HepG2 (cell line): ENCODE results near the gene GOLGA8B. TPM values are rescaled to one million over a fixed set of nuclear protein-coding genes. Genes with fewer than 3 reads are reported as not detected.
A peak's percentile ranks its signal among the peaks of the same experiment; 100 is the strongest.

Experiments
- CC2D1A ChIP-seq: sonication (generic); formaldehyde crosslinking; IDR thresholded peaks from 2 replicates; pipeline ENCODE4 v1.8.1; 2023; ENCODE audit warnings: mild to moderate bottlenecking, missing genetic modification reagents
- NFE2 ChIP-seq: sonication (generic); formaldehyde crosslinking; IDR thresholded peaks from 2 replicates; pipeline ENCODE4 v1.4.0; 2020; ENCODE audit warnings: missing genetic modification reagents
- NFE2L2 ChIP-seq: fragments of 150-350 bp; IDR thresholded peaks from 2 replicates; pipeline ENCODE4 v1.6.1; 2014; ENCODE audit warnings: low read length
- NFKB2 ChIP-seq: sonication (generic); formaldehyde crosslinking; IDR thresholded peaks from 2 replicates; pipeline ENCODE4 v1.4.0; 2020; ENCODE audit warnings: missing genetic modification reagents, borderline replicate concordance
- NFYB ChIP-seq: sonication (generic); formaldehyde crosslinking; IDR thresholded peaks from 2 replicates; pipeline ENCODE4 v1.4.0; 2020; ENCODE audit warnings: missing genetic modification reagents
- SIN3B ChIP-seq: fragments of 150-350 bp; IDR thresholded peaks from 2 replicates; pipeline ENCODE4 v1.6.1; 2014; ENCODE audit warnings: low read length
- TBL1XR1 ChIP-seq: fragments of 150-350 bp; IDR thresholded peaks from 2 replicates; pipeline ENCODE4 v1.6.1; 2014; ENCODE audit warnings: borderline replicate concordance, low read length; ENCODE audit not compliant: partially characterized antibody
- TBX3 ChIP-seq: fragments of 450-650 bp; IDR thresholded peaks from 2 replicates; pipeline ENCODE4 v1.6.1; 2017; ENCODE audit warnings: antibody characterized with exemption, mild to moderate bottlenecking, inconsistent platforms, borderline replicate concordance
- ZFAT ChIP-seq: sonication (generic); formaldehyde crosslinking; conservative IDR thresholded peaks from 2 replicates; pipeline ENCODE4 v1.8.1; 2023; ENCODE audit warnings: missing genetic modification reagents, inconsistent platforms
- ZNF138 ChIP-seq: sonication (generic); formaldehyde crosslinking; IDR thresholded peaks from 2 replicates; pipeline ENCODE4 v1.5.0; 2020; ENCODE audit warnings: mild to moderate bottlenecking, low read depth, missing genetic modification reagents
- ZNF329 ChIP-seq: sonication (generic); formaldehyde crosslinking; IDR thresholded peaks from 2 replicates; pipeline ENCODE4 v1.9.0; 2021; ENCODE audit warnings: low read depth, mild to moderate bottlenecking, missing genetic modification reagents
- ZNF34 ChIP-seq: sonication (generic); formaldehyde crosslinking; IDR thresholded peaks from 2 replicates; pipeline ENCODE4 v1.4.0; 2020; ENCODE audit warnings: mild to moderate bottlenecking, missing genetic modification reagents, borderline replicate concordance
- ZNF562 ChIP-seq: sonication (generic); formaldehyde crosslinking; IDR thresholded peaks from 2 replicates; pipeline ENCODE4 v1.8.0; 2022; ENCODE audit warnings: missing genetic modification reagents, borderline replicate concordance
- ZNF780A ChIP-seq: sonication (generic); formaldehyde crosslinking; IDR thresholded peaks from 2 replicates; pipeline ENCODE4 v1.8.0; 2022; ENCODE audit warnings: mild to moderate bottlenecking, missing genetic modification reagents, moderate library complexity
- polyA plus RNA-seq, 8 experiments: library from polyadenylated mRNA; depleted of rRNA in 3 of 8; stranded (reverse) in 7 of 8; unstranded in 1 of 8; fragments of >200 nt; fragmentation: Illumina TruSeq in 4 of 8; extraction: Trizol in 4 of 8; gene quantifications; 2 replicates each; pipeline versions ENCODE4 v1.2.1 to v1.2.3, GENCODE V29; 2011 to 2016; ENCODE audit warnings: low read depth in 4 of 8, missing spikeins in 1 of 8, mixed read lengths in 1 of 8; ENCODE audit not compliant: insufficient read depth in 1 of 8
- total RNA-seq, 5 experiments: library from RNA; depleted of rRNA; stranded (reverse); fragments of >200 nt; fragmentation: Illumina TruSeq; extraction: Trizol; gene quantifications; 2 replicates each; pipeline ENCODE4 v1.2.3, GENCODE V29; 2016; ENCODE audit warnings: low read depth in 1 of 5
- TF ChIP-seq, protein P1 (sequence below): sonication (generic); formaldehyde crosslinking; conservative IDR thresholded peaks from 2 replicates; pipeline ENCODE4 v1.4.0; 2020; ENCODE audit warnings: mild to moderate bottlenecking, missing genetic modification reagents, moderate library complexity
- TF ChIP-seq, protein P2 (sequence below): sonication (generic); formaldehyde crosslinking; IDR thresholded peaks from 2 replicates; pipeline ENCODE4 v1.5.1; 2020; ENCODE audit warnings: mild to moderate bottlenecking, missing genetic modification reagents, moderate library complexity
- TF ChIP-seq, protein P3 (sequence below): IDR thresholded peaks from 2 replicates; pipeline ENCODE4 v1.6.1; 2016; ENCODE audit warnings: low read depth
- TF ChIP-seq, protein P4 (sequence below): sonication (generic); formaldehyde crosslinking; IDR thresholded peaks from 2 replicates; pipeline ENCODE4 v1.5.0; 2020; ENCODE audit warnings: missing genetic modification reagents

GOLGA8B gene
- total and polyA plus RNA-seq, 2 of the 13 experiments (the other 11 are each of a cell fraction or from before 2014, with no cell fraction given), result 38.8 to 89.0 TPM

DNA sequence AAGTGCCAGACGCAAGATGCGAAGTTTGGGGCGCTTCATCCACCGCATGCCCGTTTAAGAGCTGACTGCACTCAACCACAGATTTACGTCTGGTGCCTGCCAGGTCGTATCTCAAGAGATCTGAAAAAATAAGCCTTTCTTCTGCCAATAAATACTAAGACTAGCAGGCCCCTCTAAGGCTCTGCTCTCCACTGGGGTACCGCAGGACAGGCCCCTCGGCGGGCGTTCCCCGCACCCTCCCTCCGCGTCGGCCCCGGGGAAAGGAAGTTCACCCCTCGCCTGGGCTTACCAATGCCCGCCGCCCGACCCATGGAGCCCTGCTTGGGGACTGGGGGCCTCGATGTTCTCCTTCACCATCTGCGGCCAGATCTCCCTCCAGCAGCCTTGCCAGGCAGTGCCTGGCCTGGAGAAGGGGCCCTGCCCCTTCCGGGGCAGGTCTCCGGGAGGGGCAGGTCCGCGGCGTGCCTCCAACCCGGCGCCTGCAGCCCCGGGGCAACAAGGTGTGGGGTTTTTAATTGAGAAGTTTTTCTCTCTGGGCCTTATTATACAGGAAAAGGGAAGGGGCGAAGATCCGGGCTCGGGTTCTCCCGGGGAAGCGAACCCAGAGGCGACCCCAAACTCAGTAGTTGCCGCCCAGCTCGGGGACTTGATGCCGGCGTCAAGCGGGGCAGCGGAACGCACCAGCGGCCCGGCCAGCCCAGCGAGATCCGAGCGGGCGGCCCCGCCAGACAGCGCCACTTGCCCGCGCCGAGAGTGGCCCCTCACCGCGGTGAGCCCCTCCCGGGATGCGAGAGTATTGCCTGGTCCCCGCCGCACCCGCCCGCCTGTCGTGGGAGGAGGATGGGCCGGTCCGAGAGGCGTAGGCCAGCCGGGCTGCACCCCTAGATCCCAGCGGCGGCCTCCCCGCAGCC is 735 bp downstream of the GOLGA8B start (continued):
- TF ChIP-seq, protein P1, sequence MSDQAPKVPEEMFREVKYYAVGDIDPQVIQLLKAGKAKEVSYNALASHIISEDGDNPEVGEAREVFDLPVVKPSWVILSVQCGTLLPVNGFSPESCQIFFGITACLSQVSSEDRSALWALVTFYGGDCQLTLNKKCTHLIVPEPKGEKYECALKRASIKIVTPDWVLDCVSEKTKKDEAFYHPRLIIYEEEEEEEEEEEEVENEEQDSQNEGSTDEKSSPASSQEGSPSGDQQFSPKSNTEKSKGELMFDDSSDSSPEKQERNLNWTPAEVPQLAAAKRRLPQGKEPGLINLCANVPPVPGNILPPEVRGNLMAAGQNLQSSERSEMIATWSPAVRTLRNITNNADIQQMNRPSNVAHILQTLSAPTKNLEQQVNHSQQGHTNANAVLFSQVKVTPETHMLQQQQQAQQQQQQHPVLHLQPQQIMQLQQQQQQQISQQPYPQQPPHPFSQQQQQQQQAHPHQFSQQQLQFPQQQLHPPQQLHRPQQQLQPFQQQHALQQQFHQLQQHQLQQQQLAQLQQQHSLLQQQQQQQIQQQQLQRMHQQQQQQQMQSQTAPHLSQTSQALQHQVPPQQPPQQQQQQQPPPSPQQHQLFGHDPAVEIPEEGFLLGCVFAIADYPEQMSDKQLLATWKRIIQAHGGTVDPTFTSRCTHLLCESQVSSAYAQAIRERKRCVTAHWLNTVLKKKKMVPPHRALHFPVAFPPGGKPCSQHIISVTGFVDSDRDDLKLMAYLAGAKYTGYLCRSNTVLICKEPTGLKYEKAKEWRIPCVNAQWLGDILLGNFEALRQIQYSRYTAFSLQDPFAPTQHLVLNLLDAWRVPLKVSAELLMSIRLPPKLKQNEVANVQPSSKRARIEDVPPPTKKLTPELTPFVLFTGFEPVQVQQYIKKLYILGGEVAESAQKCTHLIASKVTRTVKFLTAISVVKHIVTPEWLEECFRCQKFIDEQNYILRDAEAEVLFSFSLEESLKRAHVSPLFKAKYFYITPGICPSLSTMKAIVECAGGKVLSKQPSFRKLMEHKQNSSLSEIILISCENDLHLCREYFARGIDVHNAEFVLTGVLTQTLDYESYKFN (CRISPR knock-in tag), result no peak
- TF ChIP-seq, protein P2, sequence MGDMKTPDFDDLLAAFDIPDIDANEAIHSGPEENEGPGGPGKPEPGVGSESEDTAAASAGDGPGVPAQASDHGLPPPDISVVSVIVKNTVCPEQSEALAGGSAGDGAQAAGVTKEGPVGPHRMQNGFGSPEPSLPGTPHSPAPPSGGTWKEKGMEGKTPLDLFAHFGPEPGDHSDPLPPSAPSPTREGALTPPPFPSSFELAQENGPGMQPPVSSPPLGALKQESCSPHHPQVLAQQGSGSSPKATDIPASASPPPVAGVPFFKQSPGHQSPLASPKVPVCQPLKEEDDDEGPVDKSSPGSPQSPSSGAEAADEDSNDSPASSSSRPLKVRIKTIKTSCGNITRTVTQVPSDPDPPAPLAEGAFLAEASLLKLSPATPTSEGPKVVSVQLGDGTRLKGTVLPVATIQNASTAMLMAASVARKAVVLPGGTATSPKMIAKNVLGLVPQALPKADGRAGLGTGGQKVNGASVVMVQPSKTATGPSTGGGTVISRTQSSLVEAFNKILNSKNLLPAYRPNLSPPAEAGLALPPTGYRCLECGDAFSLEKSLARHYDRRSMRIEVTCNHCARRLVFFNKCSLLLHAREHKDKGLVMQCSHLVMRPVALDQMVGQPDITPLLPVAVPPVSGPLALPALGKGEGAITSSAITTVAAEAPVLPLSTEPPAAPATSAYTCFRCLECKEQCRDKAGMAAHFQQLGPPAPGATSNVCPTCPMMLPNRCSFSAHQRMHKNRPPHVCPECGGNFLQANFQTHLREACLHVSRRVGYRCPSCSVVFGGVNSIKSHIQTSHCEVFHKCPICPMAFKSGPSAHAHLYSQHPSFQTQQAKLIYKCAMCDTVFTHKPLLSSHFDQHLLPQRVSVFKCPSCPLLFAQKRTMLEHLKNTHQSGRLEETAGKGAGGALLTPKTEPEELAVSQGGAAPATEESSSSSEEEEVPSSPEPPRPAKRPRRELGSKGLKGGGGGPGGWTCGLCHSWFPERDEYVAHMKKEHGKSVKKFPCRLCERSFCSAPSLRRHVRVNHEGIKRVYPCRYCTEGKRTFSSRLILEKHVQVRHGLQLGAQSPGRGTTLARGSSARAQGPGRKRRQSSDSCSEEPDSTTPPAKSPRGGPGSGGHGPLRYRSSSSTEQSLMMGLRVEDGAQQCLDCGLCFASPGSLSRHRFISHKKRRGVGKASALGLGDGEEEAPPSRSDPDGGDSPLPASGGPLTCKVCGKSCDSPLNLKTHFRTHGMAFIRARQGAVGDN (CRISPR knock-in tag), result peak; percentile 44; the same call in 1 of the 2 replicates
- TF ChIP-seq ZNF34 (CRISPR knock-in tag), result no peak
- no peak for TF ChIP-seq CC2D1A (CRISPR knock-in tag)
- no peak for TF ChIP-seq TBL1XR1
- TF ChIP-seq ZNF562, result no peak
- no peak; the same call in 1 of the 2 replicates for TF ChIP-seq ZNF780A (CRISPR knock-in tag)
- TF ChIP-seq, protein P3, sequence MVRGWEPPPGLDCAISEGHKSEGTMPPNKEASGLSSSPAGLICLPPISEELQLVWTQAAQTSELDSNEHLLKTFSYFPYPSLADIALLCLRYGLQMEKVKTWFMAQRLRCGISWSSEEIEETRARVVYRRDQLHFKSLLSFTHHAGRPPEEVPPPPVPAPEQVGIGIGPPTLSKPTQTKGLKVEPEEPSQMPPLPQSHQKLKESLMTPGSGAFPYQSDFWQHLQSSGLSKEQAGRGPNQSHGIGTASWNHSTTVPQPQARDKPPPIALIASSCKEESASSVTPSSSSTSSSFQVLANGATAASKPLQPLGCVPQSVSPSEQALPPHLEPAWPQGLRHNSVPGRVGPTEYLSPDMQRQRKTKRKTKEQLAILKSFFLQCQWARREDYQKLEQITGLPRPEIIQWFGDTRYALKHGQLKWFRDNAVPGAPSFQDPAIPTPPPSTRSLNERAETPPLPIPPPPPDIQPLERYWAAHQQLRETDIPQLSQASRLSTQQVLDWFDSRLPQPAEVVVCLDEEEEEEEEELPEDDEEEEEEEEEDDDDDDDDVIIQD, result no peak
- TF ChIP-seq ZNF138 (CRISPR knock-in tag), result no peak
- no peak for TF ChIP-seq TBX3
- no peak for TF ChIP-seq ZFAT (CRISPR knock-in tag)
- no peak for TF ChIP-seq ZNF329 (CRISPR knock-in tag)
- TF ChIP-seq, protein P4, sequence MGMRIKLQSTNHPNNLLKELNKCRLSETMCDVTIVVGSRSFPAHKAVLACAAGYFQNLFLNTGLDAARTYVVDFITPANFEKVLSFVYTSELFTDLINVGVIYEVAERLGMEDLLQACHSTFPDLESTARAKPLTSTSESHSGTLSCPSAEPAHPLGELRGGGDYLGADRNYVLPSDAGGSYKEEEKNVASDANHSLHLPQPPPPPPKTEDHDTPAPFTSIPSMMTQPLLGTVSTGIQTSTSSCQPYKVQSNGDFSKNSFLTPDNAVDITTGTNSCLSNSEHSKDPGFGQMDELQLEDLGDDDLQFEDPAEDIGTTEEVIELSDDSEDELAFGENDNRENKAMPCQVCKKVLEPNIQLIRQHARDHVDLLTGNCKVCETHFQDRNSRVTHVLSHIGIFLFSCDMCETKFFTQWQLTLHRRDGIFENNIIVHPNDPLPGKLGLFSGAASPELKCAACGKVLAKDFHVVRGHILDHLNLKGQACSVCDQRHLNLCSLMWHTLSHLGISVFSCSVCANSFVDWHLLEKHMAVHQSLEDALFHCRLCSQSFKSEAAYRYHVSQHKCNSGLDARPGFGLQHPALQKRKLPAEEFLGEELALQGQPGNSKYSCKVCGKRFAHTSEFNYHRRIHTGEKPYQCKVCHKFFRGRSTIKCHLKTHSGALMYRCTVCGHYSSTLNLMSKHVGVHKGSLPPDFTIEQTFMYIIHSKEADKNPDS (CRISPR knock-in tag), result no peak
- TF ChIP-seq NFKB2 (CRISPR knock-in tag), result no peak
- no peak for TF ChIP-seq NFE2L2
- TF ChIP-seq NFYB (CRISPR knock-in tag), result no peak
- TF ChIP-seq SIN3B, result no peak
- TF ChIP-seq NFE2 (CRISPR knock-in tag), result no peak
